WTC11 (cell line): ENCODE measurements around the gene RABEP1. TPM values are rescaled to one million over a fixed set of nuclear protein-coding genes. Genes with fewer than 3 reads are reported as not detected.

Experiments used
- AR ChIP-seq: fragments of 250-450 bp; sonication (Bioruptor Pico); IDR thresholded peaks from 2 replicates; pipeline ENCODE4 v1.9.0; 2021; ENCODE audit warnings: mild to moderate bottlenecking
- ARID4B ChIP-seq: sonication (generic); formaldehyde crosslinking; IDR thresholded peaks from 2 replicates; pipeline ENCODE4 v1.8.0; 2023; ENCODE audit warnings: missing genetic modification reagents, mild to moderate bottlenecking, borderline replicate concordance
- CDX4 ChIP-seq: fragments of 250-450 bp; sonication (Bioruptor Pico); IDR thresholded peaks from 2 replicates; pipeline ENCODE4 v1.9.0; 2021; ENCODE audit warnings: moderate library complexity, mild to moderate bottlenecking, inconsistent platforms, borderline replicate concordance
- E2F4 ChIP-seq: sonication (generic); formaldehyde crosslinking; IDR thresholded peaks from 2 replicates; pipeline ENCODE4 v1.8.1; 2022; ENCODE audit warnings: low read depth, mild to moderate bottlenecking, moderate library complexity, missing genetic modification reagents, borderline replicate concordance
- ERG ChIP-seq: fragments of 250-450 bp; sonication (Bioruptor Pico); IDR thresholded peaks from 2 replicates; pipeline ENCODE4 v1.8.0; 2021; ENCODE audit warnings: mild to moderate bottlenecking
- ESRRA ChIP-seq: sonication (generic); formaldehyde crosslinking; IDR thresholded peaks from 2 replicates; pipeline ENCODE4 v1.8.1; 2022; ENCODE audit warnings: mild to moderate bottlenecking, missing genetic modification reagents, borderline replicate concordance
- TCF7 ChIP-seq: sonication (generic); formaldehyde crosslinking; IDR thresholded peaks from 2 replicates; pipeline ENCODE4 v1.8.0; 2022; ENCODE audit warnings: mild to moderate bottlenecking, low read depth, missing genetic modification reagents, moderate library complexity
- ZBTB21 ChIP-seq: sonication (generic); formaldehyde crosslinking; IDR thresholded peaks from 2 replicates; pipeline ENCODE4 v1.8.1; 2023; ENCODE audit warnings: mild to moderate bottlenecking, missing genetic modification reagents, borderline replicate concordance
- ZNF138 ChIP-seq: sonication (generic); formaldehyde crosslinking; conservative IDR thresholded peaks from 2 replicates; pipeline ENCODE4 v1.8.1; 2022; ENCODE audit warnings: mild to moderate bottlenecking, moderate library complexity, missing genetic modification reagents
- ZNF425 ChIP-seq: fragments of 250-450 bp; sonication (Bioruptor Pico); conservative IDR thresholded peaks from 2 replicates; pipeline ENCODE4 v1.9.0; 2021; ENCODE audit warnings: mild to moderate bottlenecking
- ZNF532 ChIP-seq: fragments of 250-450 bp; sonication (Bioruptor Pico); IDR thresholded peaks from 2 replicates; pipeline ENCODE4 v1.9.0; 2021; ENCODE audit warnings: mild to moderate bottlenecking, borderline replicate concordance
- total RNA-seq: library from RNA; stranded (reverse); gene quantifications from 3 replicates; pipeline ENCODE4 v1.2.3, GENCODE V29; 2021

RABEP1 gene
- total RNA-seq, 1 experiment from 2014 or later: 40.9 TPM

GRCh38 chr17:5354310-5354709 lies 72.2 kb downstream of the RABEP1 start (continued):
- no peak for TF ChIP-seq ARID4B (CRISPR knock-in tag)
- TF ChIP-seq AR (CRISPR knock-in tag): no peak
- TF ChIP-seq ZBTB21 (CRISPR knock-in tag): no peak
- no peak for TF ChIP-seq ZNF532 (CRISPR knock-in tag)
- TF ChIP-seq ERG (CRISPR knock-in tag): no peak
- TF ChIP-seq ZNF425 (CRISPR knock-in tag): no peak
- TF ChIP-seq CDX4 (CRISPR knock-in tag): no peak
- no peak for TF ChIP-seq ZNF138
- no peak for TF ChIP-seq ESRRA (CRISPR knock-in tag)
- TF ChIP-seq E2F4 (CRISPR knock-in tag): no peak
- no peak for TF ChIP-seq TCF7 (CRISPR knock-in tag)
- TF ChIP-seq, all 79 proteins: peak for 0
